ENCODE data around the gene CHMP3.

DNA sequence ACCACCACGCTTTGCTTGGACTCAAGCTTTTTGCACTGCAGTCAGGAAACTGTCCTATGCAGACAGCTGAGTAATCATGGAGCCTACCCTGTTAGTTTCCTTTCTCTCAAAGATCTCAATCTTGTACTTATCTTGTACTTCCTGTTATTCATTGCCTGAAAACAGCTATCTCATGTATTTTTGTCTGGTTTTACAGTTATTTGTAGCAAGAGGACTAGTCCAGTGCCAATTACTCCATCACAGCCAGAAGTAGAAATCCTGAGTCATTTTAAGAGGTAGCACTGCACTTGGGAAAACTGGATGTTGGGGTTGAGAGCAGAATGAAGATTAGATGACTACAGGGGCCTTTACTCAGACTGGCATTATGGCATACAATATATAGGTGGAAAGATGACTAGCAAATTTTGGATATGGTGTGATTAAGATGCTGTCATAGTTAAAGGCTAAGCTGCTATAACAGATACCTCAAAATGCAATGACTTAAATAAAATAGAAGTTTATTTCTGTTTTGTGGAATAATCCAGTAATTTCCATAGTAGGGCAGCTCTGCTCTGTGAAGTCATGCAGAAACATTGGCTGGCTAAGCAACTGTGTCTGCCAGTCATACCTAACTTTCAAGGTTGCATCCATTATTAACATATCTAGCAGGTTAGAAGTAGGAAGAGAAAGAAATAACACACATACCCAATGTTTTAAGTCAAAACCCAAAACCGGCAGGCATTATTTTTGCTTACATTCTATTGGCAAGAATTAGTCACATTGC, 21.1 kb upstream of the CHMP3 start:
- TF ChIP-seq, protein P1, sequence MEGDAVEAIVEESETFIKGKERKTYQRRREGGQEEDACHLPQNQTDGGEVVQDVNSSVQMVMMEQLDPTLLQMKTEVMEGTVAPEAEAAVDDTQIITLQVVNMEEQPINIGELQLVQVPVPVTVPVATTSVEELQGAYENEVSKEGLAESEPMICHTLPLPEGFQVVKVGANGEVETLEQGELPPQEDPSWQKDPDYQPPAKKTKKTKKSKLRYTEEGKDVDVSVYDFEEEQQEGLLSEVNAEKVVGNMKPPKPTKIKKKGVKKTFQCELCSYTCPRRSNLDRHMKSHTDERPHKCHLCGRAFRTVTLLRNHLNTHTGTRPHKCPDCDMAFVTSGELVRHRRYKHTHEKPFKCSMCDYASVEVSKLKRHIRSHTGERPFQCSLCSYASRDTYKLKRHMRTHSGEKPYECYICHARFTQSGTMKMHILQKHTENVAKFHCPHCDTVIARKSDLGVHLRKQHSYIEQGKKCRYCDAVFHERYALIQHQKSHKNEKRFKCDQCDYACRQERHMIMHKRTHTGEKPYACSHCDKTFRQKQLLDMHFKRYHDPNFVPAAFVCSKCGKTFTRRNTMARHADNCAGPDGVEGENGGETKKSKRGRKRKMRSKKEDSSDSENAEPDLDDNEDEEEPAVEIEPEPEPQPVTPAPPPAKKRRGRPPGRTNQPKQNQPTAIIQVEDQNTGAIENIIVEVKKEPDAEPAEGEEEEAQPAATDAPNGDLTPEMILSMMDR (IDR thresholded peaks at IDR 0.05; ENCODE audit: insufficient read depth, low read length, poor library complexity, severe bottlenecking) = no peak
- no peak for TF ChIP-seq EZH2phosphoT487 (conservative IDR thresholded peaks at IDR 0.05; ENCODE audit: low read length)

Data from SU-DHL-6 (cell line).